GM12801 (cell line): ENCODE results near the gene SLC66A2.

ENCODE experiments used
- TF ChIP-seq, protein P1 (sequence below): IDR thresholded peaks from one replicate; pipeline ENCODE4 v1.5.1; 2011; ENCODE audit warnings: control low read depth; ENCODE audit not compliant: insufficient read length; ENCODE audit errors: extremely low read depth

The SLC66A2 gene

DNA sequence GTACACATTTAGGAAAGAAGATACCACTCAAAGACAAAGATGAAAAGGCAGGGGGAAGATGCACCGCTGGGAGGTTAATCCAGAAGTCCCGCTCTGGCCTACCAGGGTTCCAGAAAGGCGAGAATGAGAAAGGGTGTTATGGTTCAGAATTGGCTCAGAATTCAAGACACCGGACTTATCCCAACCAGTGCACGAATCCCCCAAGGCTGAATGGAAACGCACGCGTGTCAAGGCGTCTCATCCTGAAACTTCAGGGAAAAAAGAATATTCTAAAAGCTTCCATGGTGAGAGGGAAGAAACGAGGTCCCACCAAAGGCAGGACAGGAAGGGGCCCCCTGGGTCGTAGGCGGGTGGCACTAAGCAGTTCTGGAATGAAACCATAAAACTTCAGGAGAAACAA lies 71.9 kb downstream of the SLC66A2 start:
- TF ChIP-seq, protein P1, sequence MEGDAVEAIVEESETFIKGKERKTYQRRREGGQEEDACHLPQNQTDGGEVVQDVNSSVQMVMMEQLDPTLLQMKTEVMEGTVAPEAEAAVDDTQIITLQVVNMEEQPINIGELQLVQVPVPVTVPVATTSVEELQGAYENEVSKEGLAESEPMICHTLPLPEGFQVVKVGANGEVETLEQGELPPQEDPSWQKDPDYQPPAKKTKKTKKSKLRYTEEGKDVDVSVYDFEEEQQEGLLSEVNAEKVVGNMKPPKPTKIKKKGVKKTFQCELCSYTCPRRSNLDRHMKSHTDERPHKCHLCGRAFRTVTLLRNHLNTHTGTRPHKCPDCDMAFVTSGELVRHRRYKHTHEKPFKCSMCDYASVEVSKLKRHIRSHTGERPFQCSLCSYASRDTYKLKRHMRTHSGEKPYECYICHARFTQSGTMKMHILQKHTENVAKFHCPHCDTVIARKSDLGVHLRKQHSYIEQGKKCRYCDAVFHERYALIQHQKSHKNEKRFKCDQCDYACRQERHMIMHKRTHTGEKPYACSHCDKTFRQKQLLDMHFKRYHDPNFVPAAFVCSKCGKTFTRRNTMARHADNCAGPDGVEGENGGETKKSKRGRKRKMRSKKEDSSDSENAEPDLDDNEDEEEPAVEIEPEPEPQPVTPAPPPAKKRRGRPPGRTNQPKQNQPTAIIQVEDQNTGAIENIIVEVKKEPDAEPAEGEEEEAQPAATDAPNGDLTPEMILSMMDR: no peak

DNA sequence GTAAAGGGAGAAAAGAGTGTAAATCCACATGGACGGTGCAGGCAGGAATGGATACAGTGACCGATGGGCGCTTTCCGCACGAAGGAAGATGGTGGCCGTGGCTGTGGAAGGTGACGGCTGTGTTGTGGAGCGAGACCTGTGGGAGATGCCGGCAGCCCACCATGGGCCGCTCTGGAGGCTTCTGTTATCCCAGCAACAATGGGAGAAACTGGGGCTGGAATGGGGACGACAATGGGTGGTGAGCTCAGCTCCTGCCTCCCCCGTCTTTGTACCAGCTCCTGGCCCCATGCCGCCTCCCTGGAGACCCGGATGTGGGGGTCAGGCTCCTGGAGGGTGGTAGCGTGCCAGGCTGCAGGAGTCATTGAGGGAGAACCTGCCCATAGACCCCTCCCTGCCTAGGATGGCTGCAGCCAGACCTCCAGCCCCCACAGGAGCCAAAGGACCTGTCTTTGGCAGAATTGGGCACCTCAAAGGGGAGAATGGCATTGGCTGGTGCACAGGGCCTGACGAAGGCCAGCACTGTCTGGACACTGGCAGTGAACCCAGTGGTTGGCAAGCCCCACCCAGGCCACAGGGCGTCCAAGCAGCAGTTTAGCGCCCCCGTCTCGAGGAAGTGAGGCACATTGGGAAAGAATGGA lies 72.6 kb downstream of the SLC66A2 start:
- TF ChIP-seq, protein P1: no peak

DNA sequence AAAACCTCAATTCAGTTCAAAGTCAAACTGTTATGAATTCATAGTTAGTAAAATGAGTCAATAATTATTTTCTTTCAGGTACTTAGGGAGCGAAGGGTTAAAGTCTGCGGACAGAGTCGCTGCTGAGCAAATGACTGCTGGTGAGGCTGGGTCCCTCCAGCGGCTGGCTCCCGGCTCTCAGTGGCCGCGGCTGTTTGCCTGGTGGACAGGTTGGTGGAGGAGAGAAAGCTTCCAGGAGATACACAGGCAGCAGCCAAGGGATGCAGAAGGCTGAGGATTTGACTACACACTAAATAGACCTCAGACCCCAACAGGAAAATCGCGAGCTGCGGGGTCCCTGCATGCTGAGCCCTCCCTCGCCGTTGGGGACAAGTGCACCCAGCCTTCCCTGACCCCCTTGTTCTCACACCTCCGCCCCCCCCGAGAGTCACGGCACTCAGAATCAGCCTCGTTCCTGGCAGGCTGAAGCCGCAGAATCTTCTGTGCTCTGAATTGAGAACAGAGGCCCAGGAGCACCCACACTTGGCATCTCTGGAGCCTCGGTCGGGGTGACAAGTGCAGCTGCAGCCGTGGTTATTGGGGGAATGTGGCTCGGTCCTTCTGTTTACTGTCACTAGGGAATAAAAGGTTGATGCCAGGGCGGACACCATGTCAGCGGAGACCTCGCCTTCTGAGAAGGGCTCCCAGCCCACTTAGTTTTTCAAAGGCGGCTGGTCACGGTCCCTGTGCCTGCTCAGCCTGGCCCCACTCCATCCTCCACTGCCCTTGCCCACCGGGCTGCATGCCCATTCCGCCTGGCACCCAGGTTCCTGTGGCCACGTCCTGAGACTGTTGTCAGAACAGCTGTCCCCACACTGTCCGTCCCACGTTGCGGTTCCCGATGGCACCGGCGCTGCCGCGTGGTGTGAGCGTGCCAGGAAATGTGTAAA lies 74.0 kb downstream of the SLC66A2 start:
- TF ChIP-seq, protein P1: no peak

DNA sequence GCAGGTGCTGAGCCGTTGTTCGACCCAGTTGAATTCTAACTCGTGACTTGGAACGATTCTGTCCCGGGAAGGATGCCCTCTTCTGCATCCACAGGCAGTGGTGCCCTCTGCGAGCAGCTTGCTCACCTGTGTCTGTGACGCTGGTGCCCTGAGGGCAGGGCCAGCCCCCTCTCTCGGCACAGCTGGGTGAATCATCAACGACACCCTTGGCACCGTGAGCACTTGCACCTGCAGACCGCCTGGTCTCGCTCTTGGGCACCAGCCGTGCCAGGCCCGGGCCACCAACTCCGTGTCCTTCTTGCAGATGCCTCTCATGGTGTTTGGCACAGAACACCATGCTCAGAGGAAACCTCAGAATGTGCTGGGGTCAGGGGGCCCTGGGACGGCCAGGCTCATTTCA lies 75.0 kb downstream of the SLC66A2 start:
- TF ChIP-seq, protein P1: no peak

DNA sequence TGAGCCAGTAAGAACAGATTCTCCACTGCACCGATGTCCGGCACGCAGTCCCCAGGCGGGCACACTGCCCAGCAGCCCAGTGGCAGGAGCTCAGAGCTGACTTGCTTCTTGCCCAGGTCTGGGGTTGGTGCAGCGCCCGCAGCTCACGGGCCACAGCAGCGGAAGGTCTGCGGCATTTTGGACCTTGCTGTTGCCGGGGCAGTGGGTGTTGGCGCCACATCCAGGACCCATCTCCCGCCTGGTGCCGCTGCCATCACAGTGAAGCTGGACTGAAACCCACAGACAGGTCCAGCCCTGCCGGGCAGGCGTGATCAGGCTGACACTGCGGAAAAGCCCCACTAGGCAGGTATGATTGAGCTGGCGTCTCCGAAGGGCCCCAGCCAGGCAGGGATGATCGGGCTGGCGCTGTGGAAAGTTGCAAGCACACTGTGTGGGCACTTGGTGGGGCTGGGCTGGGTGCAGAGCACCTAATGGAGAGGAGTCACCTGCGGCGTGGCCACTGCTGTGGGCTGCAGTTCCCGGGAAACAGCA lies 75.5 kb downstream of the SLC66A2 start:
- TF ChIP-seq, protein P1: no peak

DNA sequence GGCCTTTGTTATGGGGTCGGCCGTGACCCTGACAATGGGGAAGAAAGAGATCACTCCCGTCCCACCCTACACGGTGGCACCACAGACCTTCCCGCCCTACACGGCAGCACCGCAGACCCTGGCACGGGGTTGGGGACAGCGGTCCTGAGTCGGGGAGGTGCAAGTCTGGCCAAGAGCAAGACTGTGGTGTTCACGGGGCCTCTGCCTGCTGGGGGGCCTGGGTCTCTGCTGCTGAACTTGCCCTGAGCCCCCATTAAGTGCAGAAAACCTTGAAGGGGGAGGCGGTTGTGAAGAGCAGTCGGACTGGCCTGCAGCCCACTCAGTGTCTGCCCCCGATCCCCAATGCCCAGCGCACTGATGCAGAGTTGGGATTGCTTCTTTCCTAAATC lies 75.9 kb downstream of the SLC66A2 start:
- TF ChIP-seq, protein P1: no peak

DNA sequence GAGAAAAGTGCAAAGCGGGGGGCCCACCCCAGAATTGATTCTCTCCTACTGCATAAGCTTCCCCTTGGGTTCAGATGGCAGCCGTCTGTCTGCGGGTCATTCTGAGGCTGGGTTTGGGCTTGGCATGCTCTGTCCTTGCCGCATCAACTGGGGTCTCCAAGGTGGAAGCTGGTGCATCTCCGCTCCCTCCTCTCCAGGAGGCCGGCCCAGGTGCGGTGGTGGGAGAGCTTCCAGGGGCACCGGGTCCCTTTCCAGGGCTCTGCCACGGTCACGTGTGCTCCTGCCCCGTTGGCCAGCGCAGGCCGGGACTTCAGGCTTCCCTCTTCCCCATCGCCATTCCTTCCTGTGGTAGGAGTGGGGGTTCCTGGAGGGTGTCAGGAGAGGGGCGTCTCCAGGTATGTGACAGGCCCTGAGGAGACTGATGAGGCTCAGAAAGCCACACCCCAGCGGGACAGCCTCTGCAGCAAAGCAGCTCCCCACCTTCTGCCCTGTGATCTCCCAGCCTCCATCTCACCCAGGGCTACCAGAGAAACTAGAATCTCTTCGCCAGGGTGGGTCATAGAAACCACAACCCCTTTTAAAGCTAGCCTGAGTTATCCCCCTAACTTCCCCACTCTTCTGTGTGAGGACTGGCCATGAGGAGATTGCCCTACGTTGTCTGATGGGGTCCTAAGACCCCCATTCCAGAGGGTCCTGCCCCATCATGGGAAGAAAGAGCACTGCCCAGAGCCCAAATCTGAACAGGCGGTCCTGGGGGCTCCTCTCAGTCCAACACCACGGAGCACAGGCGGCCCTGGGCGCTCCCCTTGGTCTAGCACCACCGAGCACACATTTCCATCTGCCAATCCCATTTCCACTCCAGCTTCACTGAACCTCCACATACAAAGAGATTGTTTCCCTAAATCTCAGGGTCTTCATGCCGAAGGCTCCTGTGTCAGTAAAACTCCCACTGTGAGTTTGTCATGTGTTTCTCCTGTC lies 76.6 kb downstream of the SLC66A2 start:
- TF ChIP-seq, protein P1: no peak
